ENCODE measurements around the gene TAF11L4.

DNA sequence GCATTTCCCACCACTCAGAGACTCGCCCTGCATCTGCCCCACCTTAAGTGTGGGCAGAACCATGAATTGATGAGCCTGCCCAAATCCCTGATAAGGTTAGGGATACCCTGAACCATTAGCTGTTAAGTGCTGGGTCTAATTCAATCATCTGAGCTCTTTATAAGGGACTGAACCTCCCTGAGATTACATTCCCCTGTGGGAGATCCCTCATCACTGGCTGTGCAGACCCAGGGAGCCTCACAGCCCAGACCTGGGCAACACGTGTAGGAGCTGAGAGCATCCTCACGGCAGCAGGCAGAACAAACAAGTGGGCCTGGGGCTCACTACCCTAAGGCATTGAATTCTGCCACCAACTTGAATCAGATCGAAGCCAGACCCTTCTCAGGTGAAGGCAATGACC is 24.2 kb upstream of the TAF11L4 start:
- TF ChIP-seq, protein P1, sequence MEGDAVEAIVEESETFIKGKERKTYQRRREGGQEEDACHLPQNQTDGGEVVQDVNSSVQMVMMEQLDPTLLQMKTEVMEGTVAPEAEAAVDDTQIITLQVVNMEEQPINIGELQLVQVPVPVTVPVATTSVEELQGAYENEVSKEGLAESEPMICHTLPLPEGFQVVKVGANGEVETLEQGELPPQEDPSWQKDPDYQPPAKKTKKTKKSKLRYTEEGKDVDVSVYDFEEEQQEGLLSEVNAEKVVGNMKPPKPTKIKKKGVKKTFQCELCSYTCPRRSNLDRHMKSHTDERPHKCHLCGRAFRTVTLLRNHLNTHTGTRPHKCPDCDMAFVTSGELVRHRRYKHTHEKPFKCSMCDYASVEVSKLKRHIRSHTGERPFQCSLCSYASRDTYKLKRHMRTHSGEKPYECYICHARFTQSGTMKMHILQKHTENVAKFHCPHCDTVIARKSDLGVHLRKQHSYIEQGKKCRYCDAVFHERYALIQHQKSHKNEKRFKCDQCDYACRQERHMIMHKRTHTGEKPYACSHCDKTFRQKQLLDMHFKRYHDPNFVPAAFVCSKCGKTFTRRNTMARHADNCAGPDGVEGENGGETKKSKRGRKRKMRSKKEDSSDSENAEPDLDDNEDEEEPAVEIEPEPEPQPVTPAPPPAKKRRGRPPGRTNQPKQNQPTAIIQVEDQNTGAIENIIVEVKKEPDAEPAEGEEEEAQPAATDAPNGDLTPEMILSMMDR (IDR thresholded peaks at IDR 0.05), result no peak
- no peak for TF ChIP-seq EZH2 (IDR thresholded peaks at IDR 0.05)
